NAMALWA (cell line): ENCODE data around the gene PHF11.
"Not testable (repeated sequence)": the region's sequence is repeated elsewhere in the genome, so short reads cannot be mapped to it uniquely, and the experiment has no call there.

Experiments used
- DNase-seq: peaks from one replicate; pipeline ENCODE4 v3.0.0-alpha.2; 2015; ENCODE audit warnings: low spot score

Gene PHF11

GRCh38 chr13:49549289-49549688, 53.5 kb downstream of the PHF11 start:
- no peak for DNase-seq

DNA sequence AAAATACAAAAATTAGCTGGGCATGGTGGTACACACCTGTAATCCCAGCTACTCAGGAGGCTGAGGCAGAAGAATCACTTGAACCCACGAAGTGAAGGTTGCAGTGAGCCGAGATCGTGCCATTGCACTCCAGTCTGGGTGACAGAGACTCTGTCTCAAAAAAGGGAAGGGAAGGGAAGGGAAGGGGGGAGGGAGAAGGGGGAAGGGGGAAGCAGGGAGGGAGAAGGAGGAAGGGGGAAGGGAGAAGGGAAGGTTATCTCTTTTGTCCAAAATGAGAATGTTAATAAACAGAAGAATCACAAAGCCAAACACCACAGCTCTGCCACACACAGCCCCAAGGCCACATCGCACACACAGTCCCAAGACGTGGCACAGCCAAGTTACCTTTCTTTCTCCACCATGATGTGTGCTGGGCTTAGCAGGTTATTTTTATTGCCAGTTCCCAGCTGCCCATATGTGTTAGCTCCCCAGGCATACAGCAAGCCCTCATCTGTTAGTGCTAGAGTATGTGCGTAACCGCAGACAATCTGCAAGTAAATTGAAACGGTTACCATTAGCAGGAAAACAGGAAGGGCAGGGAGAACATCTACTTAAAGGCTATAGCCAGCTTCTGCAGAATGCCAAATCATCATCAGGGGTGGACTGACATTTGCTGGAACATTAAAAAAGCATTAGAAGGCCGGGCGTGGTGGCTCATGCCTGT, 55.3 kb downstream of the PHF11 start:
- DNase-seq = no peak

DNA sequence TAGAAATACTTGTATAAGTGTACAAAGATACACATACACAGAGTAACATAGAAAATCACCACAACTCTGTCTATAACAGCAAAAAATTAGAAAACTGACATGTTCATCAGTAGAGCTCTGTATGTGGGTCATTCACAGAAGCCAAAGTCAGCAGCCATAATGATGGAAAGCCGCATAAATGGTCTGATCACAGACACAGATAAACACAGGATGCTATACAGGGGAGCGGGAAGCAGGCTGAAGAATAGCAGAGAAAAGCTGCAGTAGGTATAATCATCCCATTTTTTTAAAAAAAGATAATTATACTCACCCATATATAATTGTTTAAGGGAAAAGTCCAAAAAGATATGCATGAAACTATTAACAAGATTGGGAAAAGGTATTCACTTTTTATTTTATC, 58.1 kb downstream of the PHF11 start:
- no peak for DNase-seq

DNA sequence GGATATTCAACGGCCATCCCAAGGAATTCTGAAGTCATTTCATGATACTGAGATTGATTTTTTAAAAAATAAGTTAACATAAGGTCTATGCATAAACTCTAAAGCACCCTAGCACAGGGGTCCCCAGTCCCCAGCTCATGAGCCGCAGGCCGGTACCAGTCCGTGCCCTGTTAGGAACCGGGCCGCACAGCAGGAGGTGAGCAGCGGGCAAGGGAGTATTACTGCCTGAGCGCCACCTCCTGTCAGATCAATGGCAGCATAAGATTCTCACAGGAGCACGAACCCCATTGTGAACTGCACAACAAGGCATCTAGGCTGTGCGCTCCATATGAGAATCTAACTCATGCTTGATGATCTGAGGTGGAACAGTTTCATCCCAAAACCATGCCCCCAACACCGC, 58.6 kb downstream of the PHF11 start:
- no peak for DNase-seq

DNA sequence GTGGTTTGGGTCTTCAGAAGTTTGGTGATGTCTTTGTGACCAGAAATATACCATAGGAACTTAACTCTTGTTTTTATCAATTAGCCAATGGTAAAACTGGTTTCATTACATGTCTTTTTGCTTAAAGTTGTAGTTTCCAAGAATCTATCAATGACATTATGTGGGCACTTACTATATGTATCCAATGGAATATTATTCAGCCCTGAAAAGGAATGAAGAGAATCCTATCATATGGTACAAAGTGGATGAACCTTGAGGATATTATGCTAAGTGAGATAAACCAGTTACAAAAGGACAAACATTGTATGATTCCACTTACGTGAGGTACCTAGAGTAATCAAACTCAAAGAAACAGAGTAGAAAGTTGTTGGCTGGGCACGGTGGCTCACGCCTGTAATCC, 63.3 kb downstream of the PHF11 start:
- no peak for DNase-seq

DNA sequence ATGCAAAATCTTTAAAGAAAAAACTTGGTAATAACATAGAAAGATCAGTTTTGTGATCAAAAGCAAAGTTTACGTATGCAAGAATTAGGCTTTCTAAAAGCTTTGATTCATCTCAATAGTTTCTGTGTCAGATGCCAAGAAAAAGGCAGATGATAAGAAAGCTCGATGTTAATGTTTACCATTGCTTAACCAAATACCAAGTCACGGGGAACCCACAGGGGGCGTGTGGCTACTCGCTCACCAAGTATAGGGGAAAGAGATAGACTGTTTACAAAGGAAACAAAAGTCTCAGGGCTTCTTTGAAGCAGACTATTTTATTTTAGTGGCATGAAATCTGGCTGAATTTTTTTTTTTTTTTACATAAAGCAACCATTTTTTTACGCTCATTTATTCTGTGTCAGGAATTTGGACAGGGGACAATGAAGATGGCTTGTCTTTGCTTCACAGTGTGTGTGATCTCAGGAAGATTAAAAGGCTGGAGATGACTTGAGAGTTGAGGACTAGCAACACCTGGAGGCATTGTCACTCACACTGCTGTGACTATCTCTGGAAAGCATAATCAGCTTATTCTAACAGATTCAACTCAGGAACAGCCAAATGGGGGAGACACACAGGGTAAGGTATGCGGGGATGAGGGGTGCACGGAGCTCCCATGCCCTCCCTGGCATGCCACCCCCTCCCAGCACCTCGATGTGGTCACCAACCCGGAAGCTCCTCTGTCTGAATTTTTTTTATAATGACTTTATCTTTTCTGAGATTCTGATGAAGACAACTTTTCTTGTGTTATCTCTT, 64.7 kb downstream of the PHF11 start:
- no peak for DNase-seq

- no peak for DNase-seq
Observed at GRCh38 chr13:49561062-49561410, 65.3 kb downstream of the PHF11 start.

GRCh38 chr13:49563516-49563915, 67.8 kb downstream of the PHF11 start:
- no peak for DNase-seq

- not testable (repeated sequence) for DNase-seq
Observed at GRCh38 chr13:49565461-49565860, 69.7 kb downstream of the PHF11 start.

- no peak for DNase-seq
Observed at GRCh38 chr13:49566461-49566860, 70.7 kb downstream of the PHF11 start.

- no peak for DNase-seq
Observed at GRCh38 chr13:49567491-49567890, 71.7 kb downstream of the PHF11 start.

DNA sequence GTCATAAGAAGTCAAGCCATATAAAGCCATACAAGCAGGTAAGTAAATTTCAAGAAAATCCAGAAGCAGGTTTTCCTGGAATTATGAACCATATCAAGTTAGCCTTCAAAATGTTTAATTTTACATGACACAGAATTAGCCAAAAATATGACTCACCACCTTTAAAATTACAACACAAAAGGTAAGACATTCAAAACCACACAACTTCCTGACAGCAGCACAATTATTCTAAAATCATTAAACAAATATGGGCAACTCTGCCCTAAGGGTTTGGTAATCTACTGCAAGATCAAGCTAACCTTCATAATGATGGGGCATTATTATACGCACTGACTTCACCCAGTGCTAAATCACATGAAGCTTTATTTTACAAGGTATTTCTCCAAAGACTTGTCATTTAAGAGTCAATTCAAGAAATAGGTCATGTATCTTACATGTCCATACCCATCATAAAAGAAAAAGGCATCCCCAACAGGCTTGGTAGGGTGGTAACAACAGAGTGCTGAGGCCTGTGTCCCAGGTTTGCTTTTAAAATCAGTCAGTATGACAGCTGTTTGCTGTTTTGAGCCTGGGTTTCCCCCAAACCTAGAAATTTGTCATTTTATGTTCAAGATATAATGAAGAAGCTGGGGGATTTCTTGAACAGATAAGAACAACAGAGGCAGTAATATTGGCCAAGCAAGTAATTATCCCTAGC, 74.4 kb downstream of the PHF11 start:
- no peak for DNase-seq

DNA sequence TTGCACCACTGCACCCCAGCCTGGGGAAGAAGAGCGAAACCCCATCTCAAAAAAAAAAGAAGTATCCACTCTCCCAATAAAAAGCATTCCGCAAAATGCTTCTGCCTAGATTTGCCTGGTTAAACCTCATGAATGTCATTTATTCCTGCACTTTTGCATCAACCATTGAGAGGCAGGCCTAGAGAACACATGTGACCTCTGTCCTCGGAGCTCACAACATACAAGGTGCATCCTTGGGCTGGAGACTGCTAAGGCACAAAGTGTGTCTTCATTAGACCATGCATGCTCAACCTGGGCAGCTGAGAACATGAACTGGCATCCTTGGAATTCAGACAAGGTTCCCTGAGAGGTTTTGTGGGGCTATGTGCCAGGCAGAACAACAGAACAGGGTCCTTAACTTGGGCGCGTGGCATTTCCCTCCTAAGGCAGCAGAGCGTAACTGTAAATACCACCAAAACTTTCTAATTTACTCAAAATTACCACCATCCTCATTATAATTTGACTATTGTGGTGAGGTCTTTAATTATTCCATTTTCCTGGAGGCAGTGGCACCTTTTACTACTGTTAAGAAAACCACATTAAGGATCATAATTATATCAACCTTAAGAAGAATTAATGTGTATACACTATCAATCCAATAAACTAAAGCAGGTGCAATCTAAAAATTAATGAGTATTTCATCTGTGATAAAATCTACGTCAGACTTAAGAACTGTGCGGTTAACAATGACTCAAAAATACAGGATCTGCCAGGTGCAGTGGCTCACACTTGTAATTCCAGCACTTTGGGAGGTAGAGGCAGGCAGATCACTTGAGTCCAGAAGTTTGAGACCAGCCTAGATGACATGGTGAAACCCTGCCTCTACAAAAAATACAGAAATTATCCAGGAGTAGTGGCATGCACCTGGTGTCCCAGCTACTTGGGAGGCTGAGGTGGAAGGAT, 75.8 kb downstream of the PHF11 start:
- DNase-seq = no peak
